ENCODE data around the gene CUL4A. TPM values are rescaled to one million over a fixed set of nuclear protein-coding genes. Genes with fewer than 3 reads are reported as not detected.
"Not testable (repeated sequence)": the region's sequence is repeated elsewhere in the genome, so short reads cannot be mapped to it uniquely, and the experiment has no call there.

The CUL4A gene
- total RNA-seq, 4 donors from 2014 or later: 83.9 to 206 (median 114) TPM

DNA sequence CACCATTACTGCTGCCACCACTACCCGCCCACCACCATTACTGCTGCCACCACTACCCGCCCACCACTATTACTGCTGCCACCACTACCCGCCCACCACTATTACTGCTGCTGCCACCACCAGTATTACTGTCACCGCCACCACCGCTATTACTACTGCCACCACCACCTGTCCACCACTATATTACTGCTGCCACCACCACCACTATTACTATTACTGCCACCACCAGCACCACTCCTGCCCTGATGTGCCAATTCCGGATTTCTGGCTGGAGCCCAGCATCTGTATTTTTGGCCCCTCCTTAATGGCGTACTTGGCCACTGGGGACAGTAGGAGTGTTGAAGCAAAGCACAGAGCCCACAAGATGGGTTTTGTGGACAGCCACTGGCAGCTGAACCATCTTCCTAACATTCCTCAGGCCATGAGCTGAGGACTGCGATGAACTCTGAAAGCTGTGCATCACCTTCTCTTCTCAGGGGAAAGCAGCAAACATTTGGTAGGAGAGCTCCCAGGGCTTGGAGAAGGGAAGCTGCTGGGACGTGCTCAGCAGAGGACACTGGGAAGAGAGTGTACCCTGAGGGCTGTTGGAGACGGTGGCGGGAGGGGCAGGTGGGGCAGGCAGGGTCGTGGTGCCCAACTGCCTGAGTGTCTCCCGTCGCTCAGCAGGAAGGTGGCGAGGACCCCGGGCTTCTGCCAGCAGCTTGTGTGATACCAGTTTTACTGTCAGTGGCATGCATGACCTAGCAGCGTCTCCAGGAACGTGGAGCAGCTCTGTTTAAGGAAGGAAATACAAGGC is 23.0 kb downstream of the CUL4A start:
- no peak overlapping the region for H3K4me3 ChIP-seq

GRCh38 chr13:113233101-113233500 is 23.7 kb downstream of the CUL4A start:
- no peak for TF ChIP-seq CTCF (IDR thresholded peaks at IDR 0.05)
- TF ChIP-seq POLR2A (IDR thresholded peaks at IDR 0.05): no peak
- Histone ChIP-seq H3K4me3 (no peak overlapping the region), H3K4me1 (no peaks in the 10 kb centered on the region), H3K27ac (no peak overlapping the region), H3K36me3 (peaks cover 0 to 72% (median 0%) of the 10 kb centered on the region in 3 donors), H3K27me3 (no peaks in the 10 kb centered on the region), H3K9me3 (no peaks in the 10 kb centered on the region)
- no peak for DNase-seq

More for the DNA sequence above, 23.0 kb downstream of the CUL4A start:
- Histone ChIP-seq H3K9me3 (no peaks in the 10 kb centered on the region), H3K27me3 (no peaks in the 10 kb centered on the region), H3K36me3 (peaks cover 0 to 72% (median 0%) of the 10 kb centered on the region in 3 donors), H3K4me1 (no peaks in the 10 kb centered on the region), H3K27ac (no peak overlapping the region)
- DNase-seq: no peak
- no peak for TF ChIP-seq CTCF (IDR thresholded peaks at IDR 0.05)
- TF ChIP-seq POLR2A (IDR thresholded peaks at IDR 0.05): no peak

- Histone ChIP-seq H3K4me3 (no peak overlapping the region), H3K27me3 (no peaks in the 10 kb centered on the region), H3K27ac (no peak overlapping the region), H3K36me3 (peaks cover 0 to 85% (median 0%) of the 10 kb centered on the region in 3 donors), H3K4me1 (no peaks in the 10 kb centered on the region), H3K9me3 (no peaks in the 10 kb centered on the region)
- TF ChIP-seq CTCF (IDR thresholded peaks at IDR 0.05) (peak in 1 of 6 experiments; percentile 12), POLR2A (IDR thresholded peaks at IDR 0.05) (no peak)
- DNase-seq: no peak
Measured at GRCh38 chr13:113238536-113238935, 29.1 kb downstream of the CUL4A start.

DNA sequence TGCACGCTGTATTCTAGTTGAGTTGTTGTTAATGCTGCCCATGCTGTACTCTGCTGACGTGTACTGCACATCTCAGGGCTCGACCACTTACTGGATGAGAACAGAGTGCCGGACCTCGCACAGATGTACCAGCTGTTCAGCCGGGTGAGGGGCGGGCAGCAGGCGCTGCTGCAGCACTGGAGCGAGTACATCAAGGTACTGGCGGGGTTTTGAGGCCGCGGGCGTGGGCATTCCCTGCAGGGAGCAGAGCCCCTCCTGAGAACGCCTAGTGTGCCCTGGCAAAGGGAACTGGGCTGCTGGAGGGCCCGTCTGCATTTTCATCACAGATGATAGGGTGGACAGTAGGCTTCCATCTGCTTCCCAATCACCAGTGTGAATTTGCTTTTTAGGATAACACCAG is 29.9 kb downstream of the CUL4A start:
- H3K4me1 ChIP-seq: no peaks in the 10 kb centered on the region
- no peak overlapping the region for H3K4me3 ChIP-seq
- H3K27ac ChIP-seq: no peak overlapping the region
- DNase-seq: no peak
- H3K9me3 ChIP-seq: no peaks in the 10 kb centered on the region
- no peaks in the 10 kb centered on the region for H3K27me3 ChIP-seq
- TF ChIP-seq POLR2A (IDR thresholded peaks at IDR 0.05): no peak
- TF ChIP-seq CTCF (IDR thresholded peaks at IDR 0.05): no peak
- H3K36me3 ChIP-seq: peaks cover 0 to 86% (median 0%) of the 10 kb centered on the region in 3 donors

- H3K4me3 ChIP-seq: no peak overlapping the region
- H3K36me3 ChIP-seq: peaks cover 0 to 88% (median 0%) of the 10 kb centered on the region in 3 donors
Measured at GRCh38 chr13:113239986-113240385, 30.6 kb downstream of the CUL4A start.

GRCh38 chr13:113241623-113242022 is 32.2 kb downstream of the CUL4A start:
- not testable (repeated sequence) for DNase-seq, H3K27ac ChIP-seq, H3K4me3 ChIP-seq, H3K9me3 ChIP-seq, H3K4me1 ChIP-seq, H3K27me3 ChIP-seq
- H3K36me3 ChIP-seq: peaks cover 0 to 92% (median 0%) of the 10 kb centered on the region in 3 donors

More at GRCh38 chr13:113239986-113240385, 30.6 kb downstream of the CUL4A start:
- no peak for DNase-seq
- Histone ChIP-seq H3K27me3 (no peaks in the 10 kb centered on the region), H3K27ac (no peak overlapping the region), H3K9me3 (no peaks in the 10 kb centered on the region), H3K4me1 (no peaks in the 10 kb centered on the region)
- TF ChIP-seq POLR2A (IDR thresholded peaks at IDR 0.05): no peak
- no peak for TF ChIP-seq CTCF (IDR thresholded peaks at IDR 0.05)

Measured in Peyer's patch (tissue), 4 donors.